Neural cell (in vitro differentiated cells): ENCODE results near the gene CCL8. TPM values are rescaled to one million over a fixed set of nuclear protein-coding genes. Genes with fewer than 3 reads are reported as not detected.
"Not testable (repeated sequence)": the region's sequence is repeated elsewhere in the genome, so short reads cannot be mapped to it uniquely, and the experiment has no call there.

Experiments
- H2AFZ ChIP-seq: fragments of 200-600, 300-800 bp; sonication (generic), shearing (Covaris generic); 2 replicates; pipeline ENCODE4 v1.6.0; 2014; ENCODE audit warnings: low read depth, mild to moderate bottlenecking, antibody characterized with exemption, low read length, moderate library complexity
- H3F3A ChIP-seq: fragments of 200-600 bp; shearing (Covaris generic); 2 replicates; pipeline ENCODE4 v1.6.1; 2016; ENCODE audit warnings: mild to moderate bottlenecking, moderate library complexity, mixed read lengths, antibody characterized with exemption, low read length; ENCODE audit not compliant: insufficient read depth, poor library complexity, severe bottlenecking
- H3K27ac ChIP-seq: fragments of 200-600, 300-800 bp; sonication (generic), shearing (Covaris generic); 2 replicates; pipeline ENCODE4 v1.5.1; 2014; ENCODE audit warnings: mild to moderate bottlenecking, low read length, moderate library complexity
- H3K27me3 ChIP-seq: fragments of 300-800, 200-600 bp; sonication (generic), shearing (Covaris generic); 2 replicates; pipeline ENCODE4 v1.6.0; 2014; ENCODE audit warnings: mild to moderate bottlenecking, low read depth, low read length, moderate library complexity; ENCODE audit not compliant: insufficient read depth
- H3K36me3 ChIP-seq: fragments of 300-800, 200-600 bp; sonication (generic), shearing (Covaris generic); 2 replicates; pipeline ENCODE4 v1.5.1; 2014; ENCODE audit warnings: mild to moderate bottlenecking, antibody characterized with exemption, low read length, moderate library complexity; ENCODE audit not compliant: insufficient read depth
- H3K4me2 ChIP-seq: fragments of 300-800, 200-600 bp; sonication (generic), shearing (Covaris generic); 2 replicates; pipeline ENCODE4 v1.6.0; 2014; ENCODE audit warnings: mild to moderate bottlenecking, low read length
- H3K4me3 ChIP-seq: fragments of 300-800, 200-600 bp; sonication (generic), shearing (Covaris generic); 2 replicates; pipeline ENCODE4 v1.5.1; 2014; ENCODE audit warnings: mild to moderate bottlenecking, low read length, moderate library complexity
- H3K79me2 ChIP-seq: fragments of 200-600 bp; shearing (Covaris generic); replicated peaks from 2 replicates; pipeline ENCODE4 v1.6.0; 2014; ENCODE audit warnings: mild to moderate bottlenecking, low read length, moderate library complexity; ENCODE audit not compliant: insufficient read depth
- H3K9ac ChIP-seq: fragments of 300-800, 200-600 bp; sonication (generic), shearing (Covaris generic); 2 replicates; pipeline ENCODE4 v1.6.1; 2016; ENCODE audit warnings: mild to moderate bottlenecking, low read length, mixed read lengths
- H3K9me2 ChIP-seq: fragments of 200-600 bp; shearing (Covaris generic); 2 replicates; pipeline ENCODE4 v1.6.1; 2016; ENCODE audit warnings: mild to moderate bottlenecking, low read length, mixed read lengths; ENCODE audit not compliant: insufficient read depth
- H3K9me3 ChIP-seq: fragments of 200-600, 300-800 bp; sonication (generic), shearing (Covaris generic); 2 replicates; pipeline ENCODE4 v1.6.1; 2016; ENCODE audit warnings: mild to moderate bottlenecking, mixed run types, low read length, moderate library complexity, mixed read lengths
- H4K20me1 ChIP-seq: fragments of 200-600 bp; shearing (Covaris generic); 2 replicates; pipeline ENCODE4 v1.6.1; 2016; ENCODE audit warnings: mild to moderate bottlenecking, mixed run types; ENCODE audit not compliant: insufficient read depth
- CTCF ChIP-seq: fragments of 450-650 bp; IDR thresholded peaks from 2 replicates; pipeline ENCODE4 v1.5.1; 2014; ENCODE audit warnings: antibody characterized with exemption, mild to moderate bottlenecking, moderate library complexity; ENCODE audit not compliant: poor library complexity, severe bottlenecking
- EP300 ChIP-seq: fragments of 450-650 bp; conservative IDR thresholded peaks from 2 replicates; pipeline ENCODE4 v1.6.1; 2014; ENCODE audit warnings: antibody characterized with exemption, mild to moderate bottlenecking, moderate library complexity; ENCODE audit not compliant: poor library complexity, severe bottlenecking
- EZH2 ChIP-seq: fragments of 200-600, 300-800 bp; shearing (Covaris generic), sonication (generic); IDR thresholded peaks from 2 replicates; pipeline ENCODE4 v1.6.1; 2014; ENCODE audit warnings: antibody characterized with exemption, low read length, borderline replicate concordance, mild to moderate bottlenecking; ENCODE audit not compliant: insufficient read depth, poor library complexity, severe bottlenecking
- MXI1 ChIP-seq: fragments of 450-650 bp; conservative IDR thresholded peaks from 2 replicates; pipeline ENCODE4 v1.6.1; 2014; ENCODE audit warnings: antibody characterized with exemption, mild to moderate bottlenecking; ENCODE audit not compliant: poor library complexity, severe bottlenecking
- POLR2AphosphoS5 ChIP-seq: IDR thresholded peaks from 2 replicates; pipeline ENCODE4 v1.6.1; 2012
- RAD21 ChIP-seq: fragments of 450-650 bp; conservative IDR thresholded peaks from 2 replicates; pipeline ENCODE4 v1.6.1; 2014; ENCODE audit warnings: antibody characterized with exemption, mild to moderate bottlenecking, moderate library complexity
- REST ChIP-seq: IDR thresholded peaks from 2 replicates; pipeline ENCODE4 v1.6.1; 2012; ENCODE audit warnings: borderline replicate concordance
- SMC3 ChIP-seq: fragments of 450-650 bp; conservative IDR thresholded peaks from 2 replicates; pipeline ENCODE4 v1.6.1; 2014; ENCODE audit warnings: antibody characterized with exemption, mild to moderate bottlenecking, moderate library complexity; ENCODE audit not compliant: poor library complexity
- TAF1 ChIP-seq: IDR thresholded peaks from 2 replicates; pipeline ENCODE4 v1.6.1; 2012; ENCODE audit warnings: low read depth
- polyA plus RNA-seq: library from polyadenylated mRNA; depleted of rRNA; stranded (reverse); fragments of >200 nt; gene quantifications from 2 replicates; pipeline ENCODE4 v1.2.3, GENCODE V29; 2014

Gene CCL8
- polyA plus RNA-seq, 1 donor from 2014 or later, result not detected

GRCh38 chr17:34321964-34322363 lies 2.7 kb downstream of the CCL8 start:
- Histone ChIP-seq H2AFZ (no peak overlapping the region), H3K9ac (no peak overlapping the region), H3K9me2 (no peaks in the 10 kb centered on the region), H3K27ac (no peak overlapping the region), H3K9me3 (no peaks in the 10 kb centered on the region), H3K27me3 (no peaks in the 10 kb centered on the region), H4K20me1 (no peaks in the 10 kb centered on the region), H3K36me3 (no peaks in the 10 kb centered on the region), H3K4me2 (no peak overlapping the region), H3F3A (no peaks in the 10 kb centered on the region), H3K4me3 (no peak overlapping the region), H3K79me2 (no peaks in the 10 kb centered on the region)
- no peak for TF ChIP-seq REST
- no peak for TF ChIP-seq RAD21
- no peak for TF ChIP-seq EP300
- TF ChIP-seq CTCF, result no peak
- no peak for TF ChIP-seq TAF1
- no peak for TF ChIP-seq EZH2
- no peak for TF ChIP-seq POLR2AphosphoS5
- no peak for TF ChIP-seq MXI1
- no peak for TF ChIP-seq SMC3

GRCh38 chr17:34327580-34327979 lies 8.3 kb downstream of the CCL8 start:
- not testable (repeated sequence) for H3K27ac ChIP-seq, H3K9me2 ChIP-seq, H3K79me2 ChIP-seq, H3K9ac ChIP-seq, H2AFZ ChIP-seq, H3K4me3 ChIP-seq, H3F3A ChIP-seq, H3K36me3 ChIP-seq, H3K4me2 ChIP-seq, H4K20me1 ChIP-seq, H3K9me3 ChIP-seq, H3K27me3 ChIP-seq

GRCh38 chr17:34337701-34338100 lies 18.5 kb downstream of the CCL8 start:
- H3K27me3 ChIP-seq, result no peaks in the 10 kb centered on the region
- no peaks in the 10 kb centered on the region for H3F3A ChIP-seq
- H3K4me3 ChIP-seq, result no peak overlapping the region
- H3K4me2 ChIP-seq, result no peak overlapping the region
- TF ChIP-seq CTCF (no peak), EP300 (no peak)
- no peak overlapping the region for H2AFZ ChIP-seq
- no peaks in the 10 kb centered on the region for H3K9me3 ChIP-seq
- no peaks in the 10 kb centered on the region for H3K9me2 ChIP-seq
- no peak overlapping the region for H3K9ac ChIP-seq
- H3K36me3 ChIP-seq, result no peaks in the 10 kb centered on the region
- no peaks in the 10 kb centered on the region for H4K20me1 ChIP-seq
- no peak overlapping the region for H3K27ac ChIP-seq
- H3K79me2 ChIP-seq, result no peaks in the 10 kb centered on the region
